ENCODE data around the gene BICC1. TPM values are rescaled to one million over a fixed set of nuclear protein-coding genes. Genes with fewer than 3 reads are reported as not detected.

BICC1 gene
- polyA plus RNA-seq, 1 donor (not counting 4 experiments of a cell fraction or from before 2014, with no cell fraction given) = 4.2 TPM

DNA sequence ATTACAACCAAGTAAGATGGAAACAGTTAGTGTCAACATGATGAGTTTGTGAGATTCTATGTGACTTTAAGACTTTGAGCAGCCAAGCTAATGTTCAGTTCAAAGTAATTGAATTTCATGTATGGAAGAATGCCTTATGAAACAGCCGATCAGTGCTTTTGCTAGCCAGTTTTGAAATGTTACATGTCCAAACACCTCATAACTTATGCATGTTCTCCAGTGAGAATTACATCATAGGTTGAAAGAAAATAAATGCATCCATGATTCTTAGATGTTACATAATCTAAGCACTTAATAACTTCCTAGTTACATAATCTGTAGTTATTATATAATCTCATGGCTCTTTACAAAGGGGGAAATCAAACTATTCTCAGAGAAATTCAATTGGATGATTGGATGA, 211.3 kb downstream of the BICC1 start:
- Histone ChIP-seq H3K9me1 (ENCODE audit: control insufficient read depth, extremely low read depth, insufficient read depth, low read length) (no peaks in the 10 kb centered on the region), H3K4me1 (ENCODE audit: control insufficient read depth, extremely low read depth, insufficient read depth, low read length) (no peaks in the 10 kb centered on the region), H3K36me3 (ENCODE audit: control insufficient read depth in 2 of 2, extremely low read depth in 1 of 2, insufficient read depth in 2 of 2, low read length in 2 of 2) (no peaks in the 10 kb centered on the region), H3K9ac (ENCODE audit: control insufficient read depth, extremely low read depth, insufficient read depth, low read length) (no peak overlapping the region), H3K27me3 (ENCODE audit: control insufficient read depth, extremely low read depth, insufficient read depth, low read length) (no peaks in the 10 kb centered on the region), H3K79me2 (ENCODE audit: control insufficient read depth, insufficient read depth, low read length) (no peaks in the 10 kb centered on the region), H2AFZ (ENCODE audit: control insufficient read depth, low read length) (no peak overlapping the region), H4K20me1 (ENCODE audit: control insufficient read depth, extremely low read depth, insufficient read depth, low read length) (no peaks in the 10 kb centered on the region), H3K4me3 (ENCODE audit: control insufficient read depth in 2 of 3, extremely low read depth in 1 of 3, insufficient read depth in 2 of 3, low read depth in 1 of 3, low read length in 3 of 3) (no peak overlapping the region), H3K27ac (ENCODE audit: control insufficient read depth, insufficient read depth, low read length) (no peak overlapping the region), H3K9me3 (ENCODE audit: control insufficient read depth, low read depth, low read length) (no peaks in the 10 kb centered on the region), H3K4me2 (ENCODE audit: control insufficient read depth, extremely low read depth, insufficient read depth, low read depth, low read length) (no peak overlapping the region)
- TF ChIP-seq EZH2 (IDR thresholded peaks at IDR 0.05; ENCODE audit: low read length) = no peak
- TF ChIP-seq, protein P1, sequence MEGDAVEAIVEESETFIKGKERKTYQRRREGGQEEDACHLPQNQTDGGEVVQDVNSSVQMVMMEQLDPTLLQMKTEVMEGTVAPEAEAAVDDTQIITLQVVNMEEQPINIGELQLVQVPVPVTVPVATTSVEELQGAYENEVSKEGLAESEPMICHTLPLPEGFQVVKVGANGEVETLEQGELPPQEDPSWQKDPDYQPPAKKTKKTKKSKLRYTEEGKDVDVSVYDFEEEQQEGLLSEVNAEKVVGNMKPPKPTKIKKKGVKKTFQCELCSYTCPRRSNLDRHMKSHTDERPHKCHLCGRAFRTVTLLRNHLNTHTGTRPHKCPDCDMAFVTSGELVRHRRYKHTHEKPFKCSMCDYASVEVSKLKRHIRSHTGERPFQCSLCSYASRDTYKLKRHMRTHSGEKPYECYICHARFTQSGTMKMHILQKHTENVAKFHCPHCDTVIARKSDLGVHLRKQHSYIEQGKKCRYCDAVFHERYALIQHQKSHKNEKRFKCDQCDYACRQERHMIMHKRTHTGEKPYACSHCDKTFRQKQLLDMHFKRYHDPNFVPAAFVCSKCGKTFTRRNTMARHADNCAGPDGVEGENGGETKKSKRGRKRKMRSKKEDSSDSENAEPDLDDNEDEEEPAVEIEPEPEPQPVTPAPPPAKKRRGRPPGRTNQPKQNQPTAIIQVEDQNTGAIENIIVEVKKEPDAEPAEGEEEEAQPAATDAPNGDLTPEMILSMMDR (optimal IDR thresholded peaks at IDR 0.05 in 1 of 3, IDR thresholded peaks at IDR 0.05 in 1 of 3, conservative IDR thresholded peaks at IDR 0.05 in 1 of 3; ENCODE audit: extremely low read depth in 1 of 3, insufficient read depth in 2 of 3, low read length in 3 of 3) = no peak
- DNase-seq (ENCODE audit: low read depth, low spot score) (no peak), FAIRE-seq (no peak)
- dilution Hi-C loops (cut with MboI; ENCODE audit: extremely low pct_ligation_motif_present, low sequenced_read_pairs) = no loop called here

DNA sequence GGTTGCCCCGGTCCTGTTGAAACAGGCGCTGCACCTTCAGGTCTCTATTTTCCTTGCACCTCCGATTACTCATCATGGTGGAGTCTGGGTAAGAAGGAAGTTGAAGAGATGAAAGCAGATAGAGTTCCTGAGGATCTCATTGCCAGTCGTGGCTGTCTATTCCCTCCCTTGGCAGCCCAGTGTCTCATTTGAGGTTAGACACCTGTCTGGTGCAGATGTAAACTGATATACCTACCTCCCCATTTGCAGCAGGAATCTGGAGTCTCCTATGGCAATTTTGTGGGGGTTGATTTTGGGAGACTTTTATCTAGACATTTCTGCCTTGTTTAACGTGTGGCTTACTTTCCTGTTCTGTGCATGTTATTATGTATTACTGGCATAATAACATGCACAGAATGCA, 212.1 kb downstream of the BICC1 start:
- dilution Hi-C loops (cut with MboI; ENCODE audit: extremely low pct_ligation_motif_present, low sequenced_read_pairs) = no loop called here
- no peaks in the 10 kb centered on the region for H3K27me3 ChIP-seq (ENCODE audit: control insufficient read depth, extremely low read depth, insufficient read depth, low read length)
- no peak overlapping the region for H3K4me3 ChIP-seq (ENCODE audit: control insufficient read depth in 2 of 3, extremely low read depth in 1 of 3, insufficient read depth in 2 of 3, low read depth in 1 of 3, low read length in 3 of 3)
- H3K36me3 ChIP-seq (ENCODE audit: control insufficient read depth in 2 of 2, extremely low read depth in 1 of 2, insufficient read depth in 2 of 2, low read length in 2 of 2) = no peaks in the 10 kb centered on the region
- no peak overlapping the region for H3K4me2 ChIP-seq (ENCODE audit: control insufficient read depth, extremely low read depth, insufficient read depth, low read depth, low read length)
- H4K20me1 ChIP-seq (ENCODE audit: control insufficient read depth, extremely low read depth, insufficient read depth, low read length) = no peaks in the 10 kb centered on the region
- H3K79me2 ChIP-seq (ENCODE audit: control insufficient read depth, insufficient read depth, low read length) = no peaks in the 10 kb centered on the region
- H3K27ac ChIP-seq (ENCODE audit: control insufficient read depth, insufficient read depth, low read length) = no peak overlapping the region
- H3K4me1 ChIP-seq (ENCODE audit: control insufficient read depth, extremely low read depth, insufficient read depth, low read length) = no peaks in the 10 kb centered on the region
- no peak overlapping the region for H2AFZ ChIP-seq (ENCODE audit: control insufficient read depth, low read length)
- no peaks in the 10 kb centered on the region for H3K9me1 ChIP-seq (ENCODE audit: control insufficient read depth, extremely low read depth, insufficient read depth, low read length)
- FAIRE-seq (no peak), DNase-seq (ENCODE audit: low read depth, low spot score) (no peak)
- H3K9ac ChIP-seq (ENCODE audit: control insufficient read depth, extremely low read depth, insufficient read depth, low read length) = no peak overlapping the region
- no peaks in the 10 kb centered on the region for H3K9me3 ChIP-seq (ENCODE audit: control insufficient read depth, low read depth, low read length)
- TF ChIP-seq, protein P1 (optimal IDR thresholded peaks at IDR 0.05 in 1 of 3, IDR thresholded peaks at IDR 0.05 in 1 of 3, conservative IDR thresholded peaks at IDR 0.05 in 1 of 3; ENCODE audit: extremely low read depth in 1 of 3, insufficient read depth in 2 of 3, low read length in 3 of 3) = no peak
- TF ChIP-seq EZH2 (IDR thresholded peaks at IDR 0.05; ENCODE audit: low read length) = no peak

Data from keratinocyte (primary cell).